Progenitor cell of endocrine pancreas (in vitro differentiated cells): ENCODE measurements around the gene UPK3A. TPM values are rescaled to one million over a fixed set of nuclear protein-coding genes. Genes with fewer than 3 reads are reported as not detected.

Source experiments
- DNase-seq: peaks from one replicate; pipeline ENCODE4 v3.0.0; 2021; ENCODE audit warnings: low spot score; ENCODE audit not compliant: unreplicated experiment
- H3K27ac Mint-ChIP-seq: 2 replicates; pipeline ENCODE4 v1.8.0; 2021; ENCODE audit warnings: mild to moderate bottlenecking, moderate library complexity, mixed read lengths
- H3K27me3 Mint-ChIP-seq: 2 replicates; pipeline ENCODE4 v1.8.0; 2021; ENCODE audit warnings: mixed read lengths
- H3K36me3 Mint-ChIP-seq: 2 replicates; pipeline ENCODE4 v1.8.0; 2022; ENCODE audit warnings: mixed read lengths; ENCODE audit not compliant: insufficient read depth
- H3K4me1 Mint-ChIP-seq: 2 replicates; pipeline ENCODE4 v1.8.0; 2021; ENCODE audit warnings: low read depth, mixed read lengths
- H3K4me3 Mint-ChIP-seq: 2 replicates; pipeline ENCODE4 v1.8.0; 2021; ENCODE audit warnings: low read depth, mild to moderate bottlenecking, moderate library complexity, mixed read lengths
- H3K9me3 Mint-ChIP-seq: 2 replicates; pipeline ENCODE4 v1.8.0; 2021; ENCODE audit warnings: low read depth, mixed read lengths
- total RNA-seq: library from RNA; stranded (reverse); gene quantifications from 2 replicates; pipeline ENCODE4 v1.2.1, GENCODE V29; 2021
- TF ChIP-seq, protein P1 (sequence below): fragments of 200-600 bp; sonication (generic); IDR thresholded peaks from one replicate; pipeline ENCODE4 v1.5.0; 2021; ENCODE audit warnings: antibody characterized with exemption, mild to moderate bottlenecking; ENCODE audit not compliant: unreplicated experiment

Gene UPK3A
- total RNA-seq, 1 donor from 2014 or later = 0.57 TPM

GRCh38 chr22:45263463-45264269, 21.1 kb upstream of the UPK3A start:
- Mint-ChIP-seq H3K27me3 (peaks cover 6% of the 10 kb centered on the region), H3K4me3 (no peak overlapping the region), H3K9me3 (no peaks in the 10 kb centered on the region), H3K4me1 (no peaks in the 10 kb centered on the region), H3K27ac (no peak overlapping the region), H3K36me3 (no peaks in the 10 kb centered on the region)
- peak; percentile 53 for DNase-seq
- TF ChIP-seq, protein P1, sequence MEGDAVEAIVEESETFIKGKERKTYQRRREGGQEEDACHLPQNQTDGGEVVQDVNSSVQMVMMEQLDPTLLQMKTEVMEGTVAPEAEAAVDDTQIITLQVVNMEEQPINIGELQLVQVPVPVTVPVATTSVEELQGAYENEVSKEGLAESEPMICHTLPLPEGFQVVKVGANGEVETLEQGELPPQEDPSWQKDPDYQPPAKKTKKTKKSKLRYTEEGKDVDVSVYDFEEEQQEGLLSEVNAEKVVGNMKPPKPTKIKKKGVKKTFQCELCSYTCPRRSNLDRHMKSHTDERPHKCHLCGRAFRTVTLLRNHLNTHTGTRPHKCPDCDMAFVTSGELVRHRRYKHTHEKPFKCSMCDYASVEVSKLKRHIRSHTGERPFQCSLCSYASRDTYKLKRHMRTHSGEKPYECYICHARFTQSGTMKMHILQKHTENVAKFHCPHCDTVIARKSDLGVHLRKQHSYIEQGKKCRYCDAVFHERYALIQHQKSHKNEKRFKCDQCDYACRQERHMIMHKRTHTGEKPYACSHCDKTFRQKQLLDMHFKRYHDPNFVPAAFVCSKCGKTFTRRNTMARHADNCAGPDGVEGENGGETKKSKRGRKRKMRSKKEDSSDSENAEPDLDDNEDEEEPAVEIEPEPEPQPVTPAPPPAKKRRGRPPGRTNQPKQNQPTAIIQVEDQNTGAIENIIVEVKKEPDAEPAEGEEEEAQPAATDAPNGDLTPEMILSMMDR = peak; percentile 78

GRCh38 chr22:45265535-45265934, 19.2 kb upstream of the UPK3A start:
- Mint-ChIP-seq H3K27ac (no peak overlapping the region), H3K9me3 (no peaks in the 10 kb centered on the region), H3K27me3 (peaks cover 15% of the 10 kb centered on the region), H3K4me1 (no peaks in the 10 kb centered on the region), H3K4me3 (no peak overlapping the region), H3K36me3 (no peaks in the 10 kb centered on the region)
- TF ChIP-seq, protein P1 = no peak
- no peak for DNase-seq

GRCh38 chr22:45268167-45268957, 16.4 kb upstream of the UPK3A start:
- H3K27ac Mint-ChIP-seq = peak overlapping the region; percentile 89
- peaks cover 19% of the 10 kb centered on the region for H3K27me3 Mint-ChIP-seq
- peak overlapping the region; percentile 81 for H3K4me3 Mint-ChIP-seq
- DNase-seq = peak; percentile 52
- H3K9me3 Mint-ChIP-seq = no peaks in the 10 kb centered on the region
- TF ChIP-seq, protein P1 = no peak
- no peaks in the 10 kb centered on the region for H3K36me3 Mint-ChIP-seq
- H3K4me1 Mint-ChIP-seq = peaks cover 2% of the 10 kb centered on the region

- Mint-ChIP-seq H3K27ac (peak overlapping the region; percentile 89), H3K27me3 (peaks cover 23% of the 10 kb centered on the region), H3K36me3 (no peaks in the 10 kb centered on the region), H3K4me1 (peaks cover 9% of the 10 kb centered on the region), H3K4me3 (peak overlapping the region; percentile 81), H3K9me3 (no peaks in the 10 kb centered on the region)
- DNase-seq = peak; percentile 96
- TF ChIP-seq, protein P1 = peak; percentile 97
Measured at GRCh38 chr22:45268958-45269844, 15.5 kb upstream of the UPK3A start.
